ENCODE results near the gene ZNF432. TPM values are rescaled to one million over a fixed set of nuclear protein-coding genes. Genes with fewer than 3 reads are reported as not detected.

ZNF432 gene
- total and polyA plus RNA-seq, 7 donors, result 3.1 to 6.6 (median 4.4) TPM

GRCh38 chr19:52007451-52007805, 41.2 kb downstream of the ZNF432 start:
- Histone ChIP-seq H3K4me3 (peak overlapping the region; percentile 79), H3K36me3 (ENCODE audit: insufficient read depth in 1 of 2, low read depth in 1 of 2) (peaks cover 0 to 18% of the 10 kb centered on the region in 2 donors), H3K9me3 (peaks cover 71% of the 10 kb centered on the region), H3K27ac (no peak overlapping the region), H3K27me3 (ENCODE audit: insufficient read depth in 3 of 3, low read length in 2 of 3) (peaks cover 0 to 1% (median 0%) of the 10 kb centered on the region in 3 donors), H3K4me1 (peaks cover 3% of the 10 kb centered on the region)
- DNase-seq (no peak), ATAC-seq (peak; percentile 15 to 34 (median 23))
- intact Hi-C loops (cut with DNase I), result no loop called here
- WGBS, 3 donors, result 0 to 1% (median 1%) methylated on average over 9 of the region's 9 CpGs
- no peak for TF ChIP-seq CTCF (IDR thresholded peaks at IDR 0.05)

GRCh38 chr19:51994048-51994644, 54.5 kb downstream of the ZNF432 start:
- 98 to 100% (median 98%) methylated on average over 2 of the region's 2 CpGs for WGBS, 3 donors
- no peaks in the 10 kb centered on the region for H3K4me1 ChIP-seq
- peaks cover 34 to 61% of the 10 kb centered on the region in 2 donors for H3K36me3 ChIP-seq (ENCODE audit: insufficient read depth in 1 of 2, low read depth in 1 of 2)
- TF ChIP-seq CTCF (IDR thresholded peaks at IDR 0.05), result no peak
- intact Hi-C loops (cut with DNase I), result no loop called here
- no peak overlapping the region for H3K4me3 ChIP-seq
- H3K27ac ChIP-seq, result no peak overlapping the region
- ATAC-seq, result no peak
- H3K9me3 ChIP-seq, result peaks cover 94% of the 10 kb centered on the region
- no peaks in the 10 kb centered on the region for H3K27me3 ChIP-seq (ENCODE audit: insufficient read depth in 3 of 3, low read length in 2 of 3)
- DNase-seq, result no peak

- H3K9me3 ChIP-seq, result peaks cover 94% of the 10 kb centered on the region
- ATAC-seq, result no peak
- no peak overlapping the region for H3K4me3 ChIP-seq
- peaks cover 31 to 53% of the 10 kb centered on the region in 2 donors for H3K36me3 ChIP-seq (ENCODE audit: insufficient read depth in 1 of 2, low read depth in 1 of 2)
- 98 to 99% (median 98%) methylated on average over 10 of the region's 10 CpGs for WGBS, 3 donors
- H3K27me3 ChIP-seq (ENCODE audit: insufficient read depth in 3 of 3, low read length in 2 of 3), result no peaks in the 10 kb centered on the region
- TF ChIP-seq CTCF (IDR thresholded peaks at IDR 0.05), result no peak
- no peak overlapping the region for H3K27ac ChIP-seq
- no peaks in the 10 kb centered on the region for H3K4me1 ChIP-seq
- DNase-seq, result no peak
- intact Hi-C loops (cut with DNase I), result no loop called here
Measured at GRCh38 chr19:51993422-51993821, 55.2 kb downstream of the ZNF432 start.

- peak; percentile 99 to 100 (median 100) for ATAC-seq
- intact Hi-C loops (cut with DNase I), result loop anchor here in 1 of 2 donors (5.0 to 10.0 kb wide), 3 partner anchors 41 to 82 kb away; partner anchors contain the start of genes ZNF432, ZNF614 and ZNF649
- Histone ChIP-seq H3K27me3 (ENCODE audit: insufficient read depth in 3 of 3, low read length in 2 of 3) (no peaks in the 10 kb centered on the region), H3K9me3 (peaks cover 57% of the 10 kb centered on the region), H3K27ac (peak within 1 kb of the TSS; percentile 79), H3K4me3 (peak within 1 kb of the TSS; percentile 92), H3K36me3 (ENCODE audit: insufficient read depth in 1 of 2, low read depth in 1 of 2) (no peaks in the 10 kb centered on the region), H3K4me1 (peaks cover 6% of the 10 kb centered on the region)
- no peak for TF ChIP-seq CTCF (IDR thresholded peaks at IDR 0.05)
- peak; percentile 90 to 93 for DNase-seq
- WGBS, 3 donors, result 2 to 3% (median 2%) methylated on average over 33 of the region's 33 CpGs
Measured at GRCh38 chr19:51986309-51987291, 62.0 kb downstream of the ZNF432 start, which contains the start of gene ZNF350. TSS of gene ZNF350 (minus strand) at chr19:51986840. CDS start at chr19:51974360, 12,480 bp downstream.
